Lower lobe of right lung (tissue), 2 donors: ENCODE data around the gene ZNF32. TPM values are rescaled to one million over a fixed set of nuclear protein-coding genes. Genes with fewer than 3 reads are reported as not detected.

ENCODE experiments used
- ATAC-seq, 2 donors: fragments of 200-7000 bp; cut with Tn5 transposase; one replicate each; pipeline ENCODE4 v1.9.1; 2020 to 2022; ENCODE audit warnings: mild to moderate bottlenecking in 2 of 2, moderate library complexity in 2 of 2
- DNase-seq: peaks from one replicate; pipeline ENCODE4 v3.0.0-alpha.2; 2020
- H3K27ac ChIP-seq: fragments of 200-600 bp; one replicate; pipeline ENCODE4 v1.8.0; 2022
- H3K27me3 ChIP-seq: fragments of 200-600 bp; one replicate; pipeline ENCODE4 v1.8.0; 2022; ENCODE audit warnings: low read depth
- H3K36me3 ChIP-seq: fragments of 200-600 bp; one replicate; pipeline ENCODE4 v1.8.0; 2022; ENCODE audit warnings: mild to moderate bottlenecking
- H3K4me1 ChIP-seq: fragments of 200-600 bp; one replicate; pipeline ENCODE4 v1.8.0; 2022
- H3K4me3 ChIP-seq: fragments of 200-600 bp; one replicate; pipeline ENCODE4 v1.8.0; 2022; ENCODE audit warnings: mild to moderate bottlenecking
- H3K9me3 ChIP-seq: fragments of 200-600 bp; one replicate; pipeline ENCODE4 v1.8.0; 2022
- intact Hi-C: fragments of 100-400 bp; cut with DNase I; formaldehyde crosslinking; loops from one replicate; pipeline ENCODE4 v1.11.0; 2022
- total RNA-seq: library from RNA; stranded (reverse); fragmentation: NEBNext Ultra II Directional; extraction: Animal tissue kit (Norgen Biotek cat#: 25700); gene quantifications from one replicate; pipeline ENCODE4 v1.2.1, GENCODE V29; 2021
- TF ChIP-seq, protein P1 (sequence below): fragments of 200-600 bp; IDR thresholded peaks from one replicate; pipeline ENCODE4 v1.8.0; 2022; ENCODE audit warnings: antibody characterized with exemption, mild to moderate bottlenecking
- donor health status: DM: no; HTN: yes; CAD: no; lungs with severe emphysema.

Gene ZNF32
- total RNA-seq, 1 donor from 2014 or later, result 33.2 TPM

DNA sequence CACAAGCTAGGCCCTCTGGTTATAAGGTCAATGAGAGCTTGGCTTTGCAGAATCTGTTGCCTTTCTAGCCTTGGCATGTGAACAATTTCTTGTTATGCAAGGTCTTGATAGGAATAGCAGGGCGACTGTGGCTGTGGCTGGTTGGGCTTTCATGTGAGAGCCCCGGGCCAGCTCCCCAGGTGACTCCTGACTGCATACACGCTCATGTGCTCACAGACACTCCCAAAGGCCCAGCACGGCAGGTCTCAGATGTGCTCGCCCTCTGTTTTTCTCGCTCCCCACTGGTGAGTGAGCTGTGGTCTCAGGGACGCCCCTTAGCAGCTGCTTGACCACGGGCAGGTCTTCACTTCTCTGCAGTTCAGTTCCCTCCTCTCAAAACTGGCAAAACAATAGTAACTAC lies 37.1 kb upstream of the ZNF32 start:
- DNase-seq (no peak), ATAC-seq (no peak)
- Histone ChIP-seq H3K27me3 (no peaks in the 10 kb centered on the region), H3K9me3 (no peaks in the 10 kb centered on the region), H3K4me1 (peaks cover 6% of the 10 kb centered on the region), H3K4me3 (no peak overlapping the region), H3K27ac (no peak overlapping the region), H3K36me3 (no peaks in the 10 kb centered on the region)
- TF ChIP-seq, protein P1, sequence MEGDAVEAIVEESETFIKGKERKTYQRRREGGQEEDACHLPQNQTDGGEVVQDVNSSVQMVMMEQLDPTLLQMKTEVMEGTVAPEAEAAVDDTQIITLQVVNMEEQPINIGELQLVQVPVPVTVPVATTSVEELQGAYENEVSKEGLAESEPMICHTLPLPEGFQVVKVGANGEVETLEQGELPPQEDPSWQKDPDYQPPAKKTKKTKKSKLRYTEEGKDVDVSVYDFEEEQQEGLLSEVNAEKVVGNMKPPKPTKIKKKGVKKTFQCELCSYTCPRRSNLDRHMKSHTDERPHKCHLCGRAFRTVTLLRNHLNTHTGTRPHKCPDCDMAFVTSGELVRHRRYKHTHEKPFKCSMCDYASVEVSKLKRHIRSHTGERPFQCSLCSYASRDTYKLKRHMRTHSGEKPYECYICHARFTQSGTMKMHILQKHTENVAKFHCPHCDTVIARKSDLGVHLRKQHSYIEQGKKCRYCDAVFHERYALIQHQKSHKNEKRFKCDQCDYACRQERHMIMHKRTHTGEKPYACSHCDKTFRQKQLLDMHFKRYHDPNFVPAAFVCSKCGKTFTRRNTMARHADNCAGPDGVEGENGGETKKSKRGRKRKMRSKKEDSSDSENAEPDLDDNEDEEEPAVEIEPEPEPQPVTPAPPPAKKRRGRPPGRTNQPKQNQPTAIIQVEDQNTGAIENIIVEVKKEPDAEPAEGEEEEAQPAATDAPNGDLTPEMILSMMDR, result no peak
- intact Hi-C loops, result no loop called here

DNA sequence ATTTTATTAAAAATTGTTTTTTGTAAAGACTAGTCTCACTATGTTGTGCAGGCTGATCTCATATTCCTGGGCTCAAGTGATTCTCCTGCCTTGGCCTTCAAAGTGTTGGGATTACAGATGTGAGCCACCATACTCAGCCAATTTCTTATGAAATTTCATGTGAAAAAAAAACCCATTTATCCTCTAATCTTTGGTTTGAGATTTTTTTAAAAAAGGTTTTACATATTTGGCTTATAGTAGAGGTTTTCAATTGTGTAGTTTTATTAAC lies 35.5 kb upstream of the ZNF32 start:
- Histone ChIP-seq H3K36me3 (no peaks in the 10 kb centered on the region), H3K4me1 (peaks cover 7% of the 10 kb centered on the region), H3K27ac (no peak overlapping the region), H3K27me3 (no peaks in the 10 kb centered on the region), H3K4me3 (no peak overlapping the region), H3K9me3 (no peaks in the 10 kb centered on the region)
- TF ChIP-seq, protein P1, result no peak
- ATAC-seq (no peak), DNase-seq (no peak)
- intact Hi-C loops, result no loop called here

DNA sequence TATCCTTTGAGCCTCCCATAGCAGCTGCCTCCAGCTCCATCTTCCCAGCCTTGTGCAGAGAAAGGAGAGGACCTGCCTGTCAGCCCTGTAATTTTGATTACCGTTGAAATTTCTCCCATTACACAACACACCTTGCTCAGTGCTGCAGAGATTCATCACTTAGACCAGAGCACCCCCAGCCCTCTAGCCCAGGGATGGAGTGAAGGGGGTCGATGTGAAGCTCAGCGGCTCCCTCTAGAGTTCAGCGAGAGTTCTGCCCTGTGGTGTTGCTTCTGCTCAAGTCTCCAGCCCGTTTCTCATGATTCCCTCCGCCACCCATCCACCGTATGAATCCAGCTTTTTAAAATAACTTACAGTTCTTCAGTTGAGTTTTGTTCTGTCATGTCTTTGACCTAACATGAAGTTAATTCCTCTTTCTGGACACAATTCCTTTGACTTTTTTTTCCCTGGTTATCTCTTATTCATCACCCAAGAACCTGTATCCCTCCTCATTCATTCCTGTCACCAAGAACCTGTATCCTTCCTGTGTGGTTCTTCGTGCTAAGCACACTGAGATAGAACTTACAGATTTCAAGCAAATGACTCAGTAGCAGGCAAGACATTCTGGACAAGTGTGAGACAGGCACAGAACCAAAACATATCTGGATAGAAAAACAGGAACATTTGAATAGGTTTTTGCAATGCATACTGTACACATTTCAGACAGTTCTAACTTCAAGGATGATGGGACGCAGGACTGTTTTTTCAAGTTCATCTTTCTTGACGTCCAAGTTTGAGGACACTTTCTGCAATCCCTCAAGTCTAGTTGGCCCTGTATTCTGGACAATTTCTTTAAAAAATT lies 35.0 kb upstream of the ZNF32 start:
- no peak for DNase-seq
- peak; percentile 59 to 65 for ATAC-seq
- no peaks in the 10 kb centered on the region for H3K27me3 ChIP-seq
- peaks cover 11% of the 10 kb centered on the region for H3K4me1 ChIP-seq
- TF ChIP-seq, protein P1, result peak; percentile 48
- intact Hi-C loops, result no loop called here
- H3K4me3 ChIP-seq, result no peak overlapping the region
- no peak overlapping the region for H3K27ac ChIP-seq
- no peaks in the 10 kb centered on the region for H3K36me3 ChIP-seq
- no peaks in the 10 kb centered on the region for H3K9me3 ChIP-seq

DNA sequence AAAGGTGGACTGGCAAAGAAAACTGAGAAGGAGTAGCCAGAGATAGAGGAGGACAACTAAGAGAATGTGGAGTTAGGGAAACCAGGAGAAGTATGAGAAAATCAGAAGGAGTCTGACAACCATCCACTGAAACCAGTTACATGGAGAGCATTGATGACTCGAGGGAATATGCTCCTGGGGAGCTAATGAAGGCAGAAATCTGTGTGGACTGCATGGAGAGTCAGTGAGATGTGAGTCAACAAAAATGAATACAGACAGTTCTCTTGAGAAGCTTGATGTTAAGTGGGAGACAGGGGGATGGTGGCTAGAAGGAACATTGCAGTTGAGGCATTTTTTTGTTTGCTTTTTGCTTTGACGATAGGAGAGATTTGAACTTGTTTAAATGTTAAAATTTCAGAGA lies 34.3 kb upstream of the ZNF32 start:
- Histone ChIP-seq H3K27me3 (no peaks in the 10 kb centered on the region), H3K4me1 (peaks cover 11% of the 10 kb centered on the region), H3K4me3 (no peak overlapping the region), H3K36me3 (no peaks in the 10 kb centered on the region), H3K9me3 (no peaks in the 10 kb centered on the region), H3K27ac (no peak overlapping the region)
- ATAC-seq, result no peak
- DNase-seq, result no peak
- intact Hi-C loops, result no loop called here
- TF ChIP-seq, protein P1, result no peak

DNA sequence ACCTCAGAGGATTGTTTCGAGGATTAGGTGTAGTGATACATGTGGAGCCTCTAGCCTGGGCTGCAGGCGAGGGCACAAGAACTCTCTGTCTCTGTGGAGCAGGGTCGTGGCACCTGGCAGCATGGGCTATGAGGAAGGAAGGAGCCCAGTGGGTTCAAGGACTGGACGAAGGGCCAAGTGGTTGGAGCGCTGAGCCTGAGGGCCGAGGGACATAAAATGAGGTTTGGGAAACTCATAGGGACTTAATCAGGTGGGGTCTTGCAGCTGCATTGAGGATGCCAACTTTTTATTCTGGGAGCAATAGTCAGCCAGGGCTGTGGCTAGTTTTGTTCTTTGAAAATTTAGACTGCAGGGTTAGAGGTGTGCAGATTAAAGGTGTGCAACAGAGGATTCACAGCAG lies 33.0 kb upstream of the ZNF32 start:
- Histone ChIP-seq H3K27me3 (no peaks in the 10 kb centered on the region), H3K9me3 (no peaks in the 10 kb centered on the region), H3K4me3 (no peak overlapping the region), H3K4me1 (peaks cover 11% of the 10 kb centered on the region), H3K36me3 (no peaks in the 10 kb centered on the region), H3K27ac (no peak overlapping the region)
- no peak for DNase-seq
- TF ChIP-seq, protein P1, result no peak
- intact Hi-C loops, result no loop called here
- no peak for ATAC-seq
